NCI-H748 (cell line): ENCODE results near the gene NAV3.

Experiments used
- DNase-seq: peaks from one replicate; lab custom pipeline; 2025; ENCODE audit not compliant: unreplicated experiment; lab: John Stamatoyannopoulos, UW

NAV3 gene

DNA sequence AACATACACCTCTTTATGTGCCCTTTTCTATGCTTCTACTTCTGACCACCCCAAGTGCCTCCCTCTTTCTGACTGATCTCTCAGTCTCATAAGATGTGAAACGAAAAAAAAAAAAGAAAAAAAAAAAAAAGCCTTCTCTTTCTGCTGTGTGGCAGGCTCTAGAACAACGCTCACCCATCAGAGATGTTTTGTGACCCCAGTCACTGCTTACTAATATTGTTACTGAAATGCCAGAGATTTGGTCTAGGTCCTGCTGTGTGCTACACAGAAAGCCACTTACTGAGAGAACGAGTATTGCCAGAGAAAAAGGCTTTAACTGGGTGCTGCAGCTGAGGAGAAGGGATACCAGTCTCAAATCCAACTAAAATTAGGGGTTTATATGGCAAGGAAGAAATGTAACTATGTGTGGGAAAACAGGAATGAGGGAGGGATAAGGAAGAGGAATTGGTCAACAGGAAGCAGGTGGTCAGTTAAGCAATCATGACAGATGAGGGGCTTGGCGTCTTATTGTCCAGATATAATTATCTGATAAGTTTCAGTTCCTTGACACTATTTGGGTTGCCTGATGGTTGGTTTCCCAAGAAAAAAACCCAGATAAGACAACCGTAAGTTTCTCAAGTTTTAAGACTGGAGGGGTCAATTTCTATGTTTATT lies 149.0 kb downstream of the NAV3 start:
- no peak for DNase-seq

DNA sequence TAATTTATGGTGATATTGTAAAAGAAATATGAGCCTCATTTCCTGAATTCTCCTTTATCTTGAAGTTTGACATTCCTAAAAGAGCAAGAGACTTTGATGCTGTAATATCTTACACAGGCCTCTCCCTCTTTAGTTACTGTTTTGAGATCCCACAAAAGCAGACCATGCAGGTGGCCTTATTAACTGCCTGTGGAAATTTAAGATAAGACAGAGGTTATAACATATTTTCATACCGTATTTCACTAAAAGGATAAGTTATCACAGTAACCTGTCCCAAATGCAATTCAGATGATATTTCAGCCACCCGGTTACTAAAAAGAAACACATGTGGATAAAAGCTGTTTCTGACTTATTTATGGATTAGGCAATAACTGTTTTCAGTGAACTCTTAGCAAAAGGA lies 150.1 kb downstream of the NAV3 start:
- no peak for DNase-seq

DNA sequence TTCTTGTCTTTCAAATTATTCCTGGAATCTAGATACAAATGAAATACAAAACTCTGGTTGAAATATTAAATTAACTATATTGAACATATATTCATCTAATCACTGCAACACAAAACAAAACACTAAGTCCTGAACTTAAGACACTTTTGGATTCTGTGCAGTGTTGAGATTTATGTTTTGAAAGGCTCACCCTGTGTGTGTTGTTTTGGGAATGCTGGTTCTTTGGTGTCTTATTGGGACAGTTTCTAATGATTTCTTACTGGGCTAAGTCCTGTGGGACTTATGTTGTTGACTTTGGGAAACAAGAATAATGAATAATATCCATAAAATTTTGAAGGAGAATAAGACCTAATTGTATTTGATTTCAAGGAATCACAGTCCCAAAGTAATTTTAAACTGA lies 153.2 kb downstream of the NAV3 start:
- DNase-seq = no peak

DNA sequence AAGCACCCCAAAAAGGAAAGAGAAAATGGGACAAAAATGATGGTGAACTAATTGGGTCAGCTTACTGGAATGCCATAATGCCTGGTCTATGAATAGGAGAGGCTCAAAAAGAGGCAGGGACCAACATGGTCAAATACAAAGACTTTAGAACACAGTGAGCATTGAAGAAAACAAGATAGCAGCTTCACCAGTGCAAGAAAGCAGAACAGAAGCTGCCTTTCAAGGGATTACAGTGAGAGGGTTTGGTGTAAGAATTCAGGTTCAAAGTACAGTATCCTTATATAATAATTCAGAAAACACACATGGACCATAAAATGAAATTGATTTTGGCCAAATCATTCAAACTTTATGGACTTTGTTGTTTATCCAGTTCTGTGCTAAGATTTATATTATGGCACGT lies 162.1 kb downstream of the NAV3 start:
- DNase-seq = no peak

DNA sequence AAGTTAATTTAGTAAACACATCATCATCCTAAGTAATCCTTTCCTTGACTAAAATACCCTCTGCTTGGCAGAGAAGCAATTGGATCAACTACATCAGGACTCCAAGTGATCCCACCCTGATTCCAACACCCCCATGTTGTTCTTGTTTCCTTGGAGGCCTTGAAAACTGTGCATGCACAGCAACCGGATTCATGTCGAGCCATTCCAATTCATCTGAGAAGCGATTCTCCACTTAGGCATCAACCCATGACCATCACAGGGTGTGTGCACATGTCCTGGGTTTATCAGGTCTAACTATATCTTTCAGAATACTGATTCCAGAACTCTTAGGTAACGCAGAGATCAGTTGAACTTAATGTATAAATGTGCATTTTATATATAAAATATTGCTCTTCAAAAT lies 163.0 kb downstream of the NAV3 start:
- no peak for DNase-seq

DNA sequence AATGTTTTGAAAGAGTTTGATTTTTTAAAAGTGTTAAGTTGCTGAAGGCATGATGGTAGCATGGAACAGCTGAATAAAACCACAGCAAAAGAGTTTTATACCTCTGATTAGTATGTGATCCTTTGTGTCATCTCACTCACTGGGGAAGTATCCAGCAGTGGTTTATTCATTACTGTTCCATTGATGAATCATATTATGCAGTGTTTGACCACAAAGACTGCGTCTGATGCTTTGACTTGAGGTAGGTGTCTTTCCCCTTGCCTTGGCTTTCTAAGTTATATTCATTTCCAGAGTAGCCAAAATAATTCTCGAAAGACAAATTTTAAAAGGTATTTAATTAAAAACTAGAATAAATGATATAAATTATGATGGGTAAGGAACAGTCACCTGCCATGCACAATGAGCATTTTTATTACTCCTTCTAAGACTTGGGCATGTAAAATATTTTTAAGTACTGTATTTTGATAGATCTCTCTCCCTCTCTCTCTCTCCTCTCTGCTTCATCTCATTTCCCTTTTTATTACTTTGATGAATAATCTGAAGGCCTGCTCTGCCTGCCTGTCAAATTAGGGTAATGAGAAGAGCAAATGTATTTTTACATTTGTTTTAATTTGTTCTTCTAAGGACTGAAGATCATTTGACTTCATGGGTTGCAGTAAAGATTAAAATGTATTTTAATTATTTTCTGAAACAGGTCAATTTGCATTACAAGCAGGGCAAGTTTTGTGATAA lies 164.9 kb downstream of the NAV3 start:
- no peak for DNase-seq

DNA sequence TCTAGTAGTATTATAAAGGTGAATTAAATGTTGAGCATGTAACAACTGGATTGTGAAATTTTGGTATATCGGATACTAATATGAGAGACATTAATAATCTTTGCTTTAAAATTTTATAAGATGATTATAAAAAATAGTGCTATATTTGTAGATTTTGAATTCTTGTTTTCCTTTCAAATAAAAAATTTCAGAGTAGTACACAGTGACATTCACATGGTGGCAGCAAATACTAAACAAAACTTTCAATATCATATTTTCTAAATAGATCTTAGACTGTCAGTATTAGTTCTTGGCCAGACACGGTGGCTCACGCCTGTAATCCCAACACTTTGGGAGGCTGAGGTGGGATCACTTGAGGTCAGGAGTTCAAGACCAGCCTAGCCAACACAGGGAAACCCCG lies 166.0 kb downstream of the NAV3 start:
- no peak for DNase-seq

DNA sequence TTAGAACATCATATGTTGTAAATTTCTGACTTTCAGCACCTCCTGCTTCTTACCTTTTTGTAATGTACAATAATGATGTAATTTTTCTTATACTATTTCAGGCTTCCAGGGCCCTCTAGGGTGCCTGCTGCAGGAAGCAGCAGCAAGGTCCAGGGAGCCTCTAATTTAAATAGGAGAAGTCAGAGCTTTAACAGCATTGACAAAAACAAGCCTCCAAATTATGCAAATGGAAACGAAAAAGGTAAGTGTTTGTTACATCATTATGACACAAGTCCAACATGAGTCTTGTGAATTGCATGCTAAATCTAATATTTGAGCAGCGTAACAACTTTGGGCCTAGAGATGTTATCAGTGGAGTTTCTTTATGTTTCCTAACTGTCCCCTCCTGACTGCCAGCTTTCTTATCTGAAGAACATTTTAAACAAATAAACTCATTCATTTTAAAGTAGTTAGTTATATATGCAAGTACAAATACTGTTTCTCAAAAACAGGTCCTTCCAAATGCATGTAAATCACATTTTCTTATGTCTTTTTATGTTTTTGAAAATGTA lies 167.6 kb downstream of the NAV3 start:
- DNase-seq = no peak

DNA sequence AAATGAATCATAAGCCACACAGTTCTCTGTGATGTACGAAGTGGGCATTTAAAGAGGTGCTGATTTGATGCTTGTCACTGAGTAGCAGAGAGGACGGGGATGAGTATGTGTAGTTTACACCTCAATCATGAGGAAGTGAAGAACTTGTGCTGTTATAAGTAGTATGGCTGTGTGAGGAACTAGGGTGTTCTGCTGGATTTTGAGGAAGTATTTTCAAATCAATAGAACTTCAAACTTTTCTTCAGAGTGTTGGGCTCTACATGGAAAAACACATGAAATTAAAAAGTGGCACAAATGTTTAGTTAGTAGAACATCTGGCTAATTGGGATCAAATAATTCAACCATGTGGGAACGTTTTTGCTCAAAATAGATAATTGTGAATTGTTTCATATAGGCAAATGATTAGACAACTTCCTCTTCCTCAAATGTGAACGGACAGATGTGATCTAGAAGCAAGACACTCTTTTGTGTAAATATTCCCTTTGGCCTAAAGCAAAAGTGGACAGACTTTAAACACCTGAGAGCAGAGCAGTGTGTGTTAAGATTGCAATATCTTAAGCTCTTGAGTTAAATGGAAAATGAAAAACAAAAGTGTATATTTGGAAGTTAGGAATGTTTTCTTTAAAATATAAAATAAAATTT lies 168.5 kb downstream of the NAV3 start:
- DNase-seq = no peak

DNA sequence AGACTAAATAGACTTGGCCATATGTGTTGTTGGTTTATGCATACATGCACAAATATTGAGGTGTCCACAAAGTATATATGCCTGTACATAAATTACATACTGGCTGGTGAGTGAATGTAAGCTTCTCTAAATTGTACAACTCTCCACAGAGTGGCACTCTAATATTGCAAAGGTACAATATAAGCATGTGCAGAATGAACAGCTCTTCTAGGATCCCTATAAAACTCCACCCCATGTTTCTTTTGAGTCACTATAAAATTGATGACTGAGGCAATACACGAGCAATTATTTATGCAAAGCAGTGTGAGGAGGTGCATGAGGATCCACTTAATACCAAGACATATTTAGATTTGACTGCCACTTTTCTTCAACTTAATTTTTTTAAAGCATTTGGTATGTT lies 172.2 kb downstream of the NAV3 start:
- DNase-seq = peak; percentile 32

DNA sequence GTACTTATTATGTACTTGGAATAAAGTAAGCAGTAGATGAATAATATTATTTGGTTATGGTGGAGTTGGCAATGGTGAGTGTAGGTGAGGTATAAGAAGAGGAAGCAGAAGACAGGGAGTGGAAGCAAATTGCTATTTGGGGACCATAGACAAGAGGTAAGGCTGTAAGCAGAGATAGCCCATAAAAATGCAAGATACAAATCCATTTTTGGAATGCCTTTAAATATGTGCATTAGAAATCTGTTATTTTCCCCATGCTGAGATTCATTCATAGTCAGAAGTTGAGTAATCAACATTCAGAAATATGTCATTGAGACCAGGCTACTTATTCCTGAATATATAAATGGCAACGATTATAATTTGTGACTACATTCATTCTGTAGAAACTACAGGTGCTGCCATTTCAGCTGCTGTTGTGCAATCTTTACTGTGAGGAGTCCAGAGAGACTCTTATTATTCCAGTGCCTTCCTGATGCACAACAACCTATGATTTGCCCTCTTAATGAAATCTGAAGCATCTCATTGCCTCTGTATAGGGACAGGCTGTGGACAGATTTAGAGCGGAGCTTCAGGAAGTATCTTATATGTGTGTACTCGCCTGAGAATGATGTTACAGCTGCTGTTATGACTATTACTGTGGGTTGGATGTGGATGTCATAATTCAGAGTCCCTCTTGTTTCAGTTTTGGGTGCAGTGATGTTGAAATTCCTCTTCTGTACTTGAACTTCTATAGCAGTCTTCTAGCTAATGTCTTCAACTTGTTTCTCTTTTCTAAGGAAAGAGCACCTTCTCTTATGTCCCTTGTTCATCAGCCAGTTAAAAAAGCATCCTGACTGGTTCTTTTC lies 173.8 kb downstream of the NAV3 start:
- no peak for DNase-seq

DNA sequence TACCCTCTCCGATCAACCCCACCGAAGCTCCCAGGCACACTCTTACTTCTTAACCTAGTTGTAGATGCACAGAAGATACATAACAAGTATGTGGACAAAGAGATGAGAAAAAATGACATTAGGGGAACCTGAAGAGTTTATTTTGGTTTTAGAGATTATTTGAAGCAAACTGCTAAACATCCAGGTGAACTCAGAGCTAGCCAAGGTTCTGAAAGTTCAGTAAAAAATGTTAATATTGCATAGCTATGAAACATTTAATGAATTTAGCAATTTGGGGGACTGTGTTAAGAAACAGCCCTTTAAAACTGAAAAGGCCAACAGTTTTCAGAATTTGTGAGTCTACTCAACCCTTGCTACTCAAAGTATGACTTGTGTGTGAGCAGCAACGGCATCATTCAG lies 174.4 kb downstream of the NAV3 start:
- no peak for DNase-seq

DNA sequence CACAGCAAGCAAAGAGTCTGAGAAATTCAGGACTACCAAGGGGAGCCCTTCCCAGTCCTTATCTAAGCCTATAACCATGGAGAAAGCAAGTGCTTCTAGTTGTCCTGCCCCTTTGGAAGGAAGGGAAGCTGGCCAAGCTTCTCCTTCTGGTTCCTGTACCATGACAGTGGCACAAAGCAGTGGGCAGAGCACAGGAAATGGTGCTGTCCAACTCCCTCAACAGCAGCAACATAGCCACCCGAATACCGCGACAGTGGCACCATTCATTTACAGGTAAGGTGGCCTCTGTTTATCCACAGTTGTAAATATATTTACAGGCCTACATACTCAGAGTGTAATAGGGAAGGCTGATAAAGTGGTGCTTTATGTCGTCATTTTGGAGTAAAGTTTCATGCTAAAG lies 176.5 kb downstream of the NAV3 start:
- DNase-seq = no peak

DNA sequence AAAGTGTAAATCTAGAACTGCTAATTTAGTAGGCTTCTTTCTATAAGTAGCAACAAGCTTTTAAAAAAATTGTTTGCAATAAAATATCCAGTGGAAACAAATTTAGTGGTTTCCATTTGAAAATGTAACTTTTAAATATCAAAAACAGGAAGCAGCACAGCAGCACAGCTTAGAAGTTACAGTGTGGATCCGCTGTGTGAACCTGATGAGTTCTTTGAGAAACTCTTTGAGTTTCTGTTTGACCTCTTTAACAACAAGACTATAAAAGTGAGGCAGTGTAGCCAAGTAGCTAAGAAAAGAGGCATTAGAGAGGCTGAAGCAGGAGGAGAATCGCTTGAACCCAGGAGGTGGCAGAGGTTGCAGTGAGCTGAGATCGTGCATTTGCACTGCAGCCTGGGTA lies 178.3 kb downstream of the NAV3 start:
- DNase-seq = no peak

DNA sequence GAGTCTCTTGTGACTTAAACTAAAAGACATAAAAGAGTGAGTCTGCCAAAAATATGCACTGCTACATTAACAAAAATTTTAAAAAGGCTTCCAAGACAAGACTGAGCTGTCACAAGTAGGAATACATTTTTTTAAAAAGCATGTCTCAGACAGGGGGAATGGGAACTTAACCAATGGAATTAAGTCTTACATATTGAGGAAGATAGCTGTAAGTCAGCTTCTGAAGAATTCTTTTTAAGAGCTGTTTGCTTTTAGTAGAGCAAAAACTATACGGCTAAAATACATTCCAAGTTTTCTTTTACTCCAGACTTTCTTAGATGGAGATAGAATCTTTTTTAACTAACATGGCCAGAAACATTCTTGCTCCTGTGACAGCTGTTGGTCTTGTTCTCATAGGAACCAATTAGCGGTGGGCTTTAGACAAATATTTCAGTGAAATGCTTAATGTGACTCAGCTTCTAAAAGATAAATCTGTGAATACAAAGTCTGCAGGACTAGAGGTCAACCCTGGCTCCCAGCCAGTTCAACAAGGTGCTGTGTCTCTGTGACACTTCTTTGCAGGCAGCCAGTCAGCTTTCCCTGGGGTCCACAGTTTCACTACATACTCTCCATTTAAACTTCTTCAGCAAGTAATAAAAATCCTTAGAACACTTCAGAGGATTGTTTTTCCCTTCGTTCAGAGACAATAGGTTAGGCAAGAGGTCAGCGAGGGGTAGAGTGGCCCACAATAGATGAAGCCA lies 187.6 kb downstream of the NAV3 start:
- no peak for DNase-seq

DNA sequence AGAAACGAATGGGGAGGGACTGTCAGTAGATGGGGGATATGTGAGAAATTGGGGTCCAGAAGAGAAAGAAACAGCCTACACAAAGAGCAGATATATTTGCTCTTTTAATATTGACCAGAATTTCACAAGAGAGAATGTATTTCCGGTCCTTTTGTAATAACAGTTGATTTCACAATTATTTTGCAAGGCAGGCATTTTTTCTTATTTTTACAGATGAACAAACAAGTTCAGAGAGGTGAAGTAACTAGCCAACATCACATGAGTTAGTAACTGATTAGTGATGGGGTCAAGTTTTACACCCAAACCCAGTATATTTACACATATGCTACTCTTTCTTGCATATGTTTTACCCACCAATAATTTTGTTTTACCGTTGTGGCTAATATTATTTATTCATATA lies 188.2 kb downstream of the NAV3 start:
- no peak for DNase-seq

DNA sequence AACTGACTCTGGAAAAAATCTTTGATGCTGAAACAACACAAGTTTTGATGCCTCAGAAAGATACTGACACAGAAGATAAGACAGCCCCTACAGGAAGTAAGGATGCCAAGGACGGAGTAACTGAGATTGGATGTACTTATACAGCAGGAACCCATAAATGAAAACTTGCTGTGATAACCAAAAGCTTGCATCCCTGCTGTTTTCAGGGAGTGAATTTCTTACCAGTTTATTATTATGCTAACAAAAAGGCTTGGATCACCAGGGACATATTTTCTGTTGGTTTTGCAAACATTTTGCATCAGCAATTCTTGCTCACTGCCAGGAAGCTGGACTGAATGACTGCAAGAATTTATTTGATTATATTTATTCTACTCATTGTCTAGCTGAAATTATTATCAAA lies 197.7 kb downstream of the NAV3 start:
- no peak for DNase-seq

DNA sequence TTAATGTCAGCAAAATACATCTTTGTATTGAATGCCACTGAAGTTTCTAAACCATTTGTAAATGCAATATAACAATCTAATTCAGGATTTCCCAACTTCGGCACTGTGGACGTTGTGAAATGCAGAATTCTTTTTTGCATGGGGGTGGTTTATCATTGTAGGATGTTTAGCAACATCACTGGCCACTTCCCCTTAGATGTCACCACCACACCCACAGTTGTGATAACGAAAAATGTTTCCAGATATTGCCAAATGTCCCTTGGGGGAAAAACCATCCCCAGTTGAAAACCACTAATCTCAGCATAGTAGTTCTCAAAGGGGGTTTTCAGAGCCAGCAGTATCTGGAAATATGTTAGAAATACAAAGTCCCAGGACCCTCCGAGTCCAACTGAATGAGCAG lies 203.3 kb downstream of the NAV3 start:
- no peak for DNase-seq

DNA sequence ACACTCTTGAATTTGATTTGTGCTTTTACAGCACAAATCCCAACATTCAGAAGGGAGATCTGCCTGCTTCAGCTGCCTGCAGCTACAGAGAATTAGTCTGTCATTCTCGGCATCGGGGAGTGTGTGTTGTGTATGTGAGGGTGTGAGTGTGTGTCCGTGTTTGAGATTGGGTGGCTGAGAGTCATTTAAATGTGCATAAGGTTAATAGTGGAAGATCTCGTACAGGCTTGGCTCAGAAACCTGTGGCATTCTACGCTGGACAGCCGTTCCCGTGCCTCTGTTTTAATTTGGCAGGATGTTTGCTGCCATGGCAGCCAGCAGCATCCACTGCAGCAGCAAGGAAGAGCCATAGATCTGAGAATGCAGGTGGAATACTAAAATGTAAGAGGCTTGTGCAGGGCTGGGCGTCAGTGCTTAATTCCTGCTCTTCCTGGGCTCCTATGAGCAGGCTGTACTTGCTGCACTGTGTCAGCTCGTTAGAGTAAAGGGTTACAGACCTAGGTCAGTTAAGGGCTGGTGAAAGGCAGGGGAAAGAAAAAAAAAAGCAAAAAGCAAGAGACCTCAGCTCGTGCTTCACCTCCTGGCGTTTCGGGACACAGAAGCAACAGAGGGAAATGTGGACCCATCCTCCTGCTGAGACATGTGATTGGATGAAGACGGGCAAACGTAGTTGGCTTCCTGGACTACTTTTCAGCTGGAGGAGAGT lies 205.4 kb downstream of the NAV3 start:
- peak; percentile 78 for DNase-seq

DNA sequence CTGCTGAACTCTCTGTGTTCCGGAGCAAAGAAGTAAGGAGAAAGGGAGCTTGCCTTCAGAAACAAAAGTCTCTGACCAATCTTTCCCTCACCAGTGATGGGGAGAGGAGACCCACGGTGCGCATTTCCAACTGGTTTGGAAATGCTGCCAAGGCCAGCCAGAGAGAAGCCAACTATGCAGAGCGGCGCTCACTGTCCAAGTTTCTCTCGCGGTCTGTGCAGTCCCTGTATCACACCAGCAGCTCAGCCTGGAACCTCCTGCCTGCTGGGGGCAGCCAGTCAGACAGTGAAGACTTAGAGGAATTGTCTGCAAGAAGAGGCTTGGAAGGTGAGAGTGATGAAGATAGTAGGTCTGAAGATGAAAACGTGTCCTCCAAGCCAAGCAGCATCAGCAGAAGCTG lies 206.2 kb downstream of the NAV3 start:
- DNase-seq = no peak
